Endodermal cell (in vitro differentiated cells): ENCODE results near the gene EPG5. TPM values are rescaled to one million over a fixed set of nuclear protein-coding genes. Genes with fewer than 3 reads are reported as not detected.

ENCODE experiments used
- DNase-seq: peaks from one replicate; pipeline ENCODE4 v3.0.0-alpha.2; 2017
- H3K27ac ChIP-seq: 2 replicates; pipeline ENCODE4 v1.5.1; 2013; ENCODE audit warnings: mild to moderate bottlenecking, low read depth, low read length, moderate library complexity
- H3K27me3 ChIP-seq: 2 replicates; pipeline ENCODE4 v1.6.1; 2013; ENCODE audit warnings: mild to moderate bottlenecking, low read length, moderate library complexity; ENCODE audit not compliant: insufficient read depth, control insufficient read depth, poor library complexity, severe bottlenecking
- H3K36me3 ChIP-seq: 2 replicates; pipeline ENCODE4 v1.7.0; 2013; ENCODE audit warnings: mild to moderate bottlenecking, low read length, moderate library complexity; ENCODE audit not compliant: control insufficient read depth, insufficient read depth
- H3K4me1 ChIP-seq: one replicate; pipeline ENCODE4 v1.7.0; 2013; ENCODE audit warnings: low read length; ENCODE audit not compliant: control insufficient read depth, insufficient read depth
- H3K4me3 ChIP-seq: 2 replicates; pipeline ENCODE4 v1.5.1; 2013; ENCODE audit warnings: mild to moderate bottlenecking, low read length, moderate library complexity
- H3K9ac ChIP-seq: 2 replicates; pipeline ENCODE4 v1.6.1; 2013; ENCODE audit warnings: mild to moderate bottlenecking, low read length, moderate library complexity; ENCODE audit not compliant: poor library complexity, severe bottlenecking; ENCODE audit errors: extremely low read depth
- H3K9me3 ChIP-seq: 2 replicates; pipeline ENCODE4 v1.6.1; 2013; ENCODE audit warnings: mild to moderate bottlenecking, low read length, moderate library complexity; ENCODE audit not compliant: control insufficient read depth
- H3K27ac Mint-ChIP-seq: 2 replicates; pipeline ENCODE4 v1.8.0; 2020; ENCODE audit warnings: mixed read lengths
- H3K27me3 Mint-ChIP-seq: 2 replicates; pipeline ENCODE4 v1.8.0; 2021; ENCODE audit warnings: mild to moderate bottlenecking, mixed read lengths; ENCODE audit not compliant: insufficient read depth
- H3K36me3 Mint-ChIP-seq: 2 replicates; pipeline ENCODE4 v1.8.0; 2020; ENCODE audit warnings: low read depth, mixed read lengths
- H3K4me1 Mint-ChIP-seq: 2 replicates; pipeline ENCODE4 v1.8.0; 2020; ENCODE audit warnings: mixed read lengths
- H3K4me3 Mint-ChIP-seq: 2 replicates; pipeline ENCODE4 v1.8.0; 2020; ENCODE audit warnings: mild to moderate bottlenecking, moderate library complexity, mixed read lengths
- H3K9me3 Mint-ChIP-seq: 2 replicates; pipeline ENCODE4 v1.8.0; 2020; ENCODE audit warnings: mild to moderate bottlenecking, mixed read lengths
- WGBS, 2 experiments: methylation state at CpG; one replicate each; pipeline versions ENCODE4 v1.1.5 to v1.1.7; 2013; ENCODE audit warnings: missing lambda C conversion rate in 2 of 2, mixed read lengths in 1 of 2; ENCODE audit not compliant: insufficient coverage in 1 of 2, insufficient read length in 1 of 2; 5-methylcytosine and 5-hydroxymethylcytosine counted together
- total RNA-seq, 2 donors: library from RNA; stranded (reverse); fragmentation: NEBNext Ultra II Directional in 1 of 2; extraction: Animal tissue kit (Norgen Biotek cat#: 25700) in 1 of 2; gene quantifications; 2 replicates in 1 of 2; 3 replicates in 1 of 2; pipeline ENCODE4 v1.2.1, GENCODE V29; 2021
- TF ChIP-seq, protein P1 (sequence below): fragments of 200-600 bp; sonication (generic); conservative IDR thresholded peaks from 2 replicates; pipeline ENCODE4 v1.5.0; 2021; ENCODE audit warnings: antibody characterized with exemption, mild to moderate bottlenecking

EPG5 gene
- total RNA-seq, 2 donors from 2014 or later, result 25.6 to 28.6 TPM

DNA sequence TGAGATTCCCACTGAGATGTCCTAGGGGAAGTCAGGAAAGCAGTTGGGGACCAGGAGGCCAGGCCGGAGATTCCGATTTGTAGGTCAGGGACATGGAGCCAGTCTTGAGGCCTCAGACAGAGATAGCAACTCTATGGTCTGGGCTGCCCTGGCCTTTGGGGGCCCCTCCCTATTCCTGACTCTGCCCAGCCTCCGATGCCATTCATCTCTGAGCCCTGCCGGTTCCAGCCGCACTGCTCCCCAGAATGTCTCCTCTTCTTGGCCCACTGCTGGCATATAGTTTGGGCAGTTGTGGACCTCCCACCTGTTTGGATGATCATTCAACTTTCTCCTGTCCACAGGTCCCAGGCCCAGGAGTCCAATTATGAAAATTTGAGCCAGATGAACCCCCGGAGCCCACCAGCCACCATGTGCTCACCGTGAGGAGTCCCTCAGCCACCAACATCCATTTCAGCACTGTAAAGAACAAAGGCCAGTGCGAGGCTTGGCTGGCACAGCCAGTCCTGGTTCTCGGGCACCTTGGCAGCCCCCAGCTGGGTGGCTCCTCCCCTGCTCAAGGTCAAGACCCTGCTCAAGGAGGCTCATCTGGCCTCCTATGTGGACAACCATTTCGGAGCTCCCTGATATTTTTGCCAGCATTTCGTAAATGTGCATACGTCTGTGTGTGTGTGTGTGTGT lies 125.2 kb downstream of the EPG5 start:
- 93 to 95% methylated on average over 9 to 12 of the region's 12 CpGs for WGBS, 2 experiments
- H3K4me3 Mint-ChIP-seq, result no peak overlapping the region
- H3K27me3 ChIP-seq, result peaks cover 19% of the 10 kb centered on the region
- peaks cover 9% of the 10 kb centered on the region for H3K4me1 Mint-ChIP-seq
- no peak for DNase-seq
- H3K27me3 Mint-ChIP-seq, result peaks cover 24% of the 10 kb centered on the region
- no peaks in the 10 kb centered on the region for H3K36me3 Mint-ChIP-seq
- peaks cover 1% of the 10 kb centered on the region for H3K9me3 Mint-ChIP-seq
- H3K36me3 ChIP-seq, result no peaks in the 10 kb centered on the region
- no peak overlapping the region for H3K27ac ChIP-seq
- no peaks in the 10 kb centered on the region for H3K9me3 ChIP-seq
- no peak overlapping the region for H3K27ac Mint-ChIP-seq
- no peak overlapping the region for H3K9ac ChIP-seq
- H3K4me1 ChIP-seq, result peaks cover 4% of the 10 kb centered on the region
- TF ChIP-seq, protein P1, sequence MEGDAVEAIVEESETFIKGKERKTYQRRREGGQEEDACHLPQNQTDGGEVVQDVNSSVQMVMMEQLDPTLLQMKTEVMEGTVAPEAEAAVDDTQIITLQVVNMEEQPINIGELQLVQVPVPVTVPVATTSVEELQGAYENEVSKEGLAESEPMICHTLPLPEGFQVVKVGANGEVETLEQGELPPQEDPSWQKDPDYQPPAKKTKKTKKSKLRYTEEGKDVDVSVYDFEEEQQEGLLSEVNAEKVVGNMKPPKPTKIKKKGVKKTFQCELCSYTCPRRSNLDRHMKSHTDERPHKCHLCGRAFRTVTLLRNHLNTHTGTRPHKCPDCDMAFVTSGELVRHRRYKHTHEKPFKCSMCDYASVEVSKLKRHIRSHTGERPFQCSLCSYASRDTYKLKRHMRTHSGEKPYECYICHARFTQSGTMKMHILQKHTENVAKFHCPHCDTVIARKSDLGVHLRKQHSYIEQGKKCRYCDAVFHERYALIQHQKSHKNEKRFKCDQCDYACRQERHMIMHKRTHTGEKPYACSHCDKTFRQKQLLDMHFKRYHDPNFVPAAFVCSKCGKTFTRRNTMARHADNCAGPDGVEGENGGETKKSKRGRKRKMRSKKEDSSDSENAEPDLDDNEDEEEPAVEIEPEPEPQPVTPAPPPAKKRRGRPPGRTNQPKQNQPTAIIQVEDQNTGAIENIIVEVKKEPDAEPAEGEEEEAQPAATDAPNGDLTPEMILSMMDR, result no peak
- H3K4me3 ChIP-seq, result no peak overlapping the region

DNA sequence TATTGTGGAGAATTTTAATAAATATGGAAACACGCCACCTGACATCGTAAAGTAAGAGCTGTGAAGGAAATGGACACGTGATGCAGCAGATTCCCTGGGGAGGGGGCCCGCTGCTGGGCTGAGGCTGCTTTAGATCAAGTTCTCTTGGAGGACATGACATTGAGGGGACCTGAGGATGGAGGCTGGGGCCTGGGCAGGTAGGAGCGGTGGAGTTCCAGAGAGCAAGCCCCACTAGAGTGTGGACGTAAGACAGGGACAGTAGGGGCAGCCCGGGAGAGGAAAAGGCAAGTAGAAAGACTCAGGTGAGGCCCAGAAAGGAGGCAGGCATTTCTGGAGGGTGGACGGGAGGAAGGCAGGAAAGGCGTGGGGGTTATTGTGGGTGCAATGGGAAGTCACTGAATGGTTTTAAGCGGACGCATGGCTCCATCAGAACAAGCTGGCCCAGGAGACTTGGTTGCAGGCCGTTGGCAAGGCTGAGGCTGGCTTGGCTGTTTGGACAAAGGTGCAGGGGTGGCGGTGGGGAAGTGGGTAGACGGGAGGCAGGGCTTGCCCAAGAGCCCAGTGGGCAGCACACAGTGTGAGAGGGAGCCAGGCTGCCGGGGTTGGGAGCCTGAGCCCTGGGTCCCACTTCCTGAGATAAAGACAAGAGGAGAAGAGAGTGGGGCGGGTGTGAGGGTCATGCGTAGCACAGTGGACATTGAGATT lies 125.9 kb downstream of the EPG5 start:
- Histone ChIP-seq H3K4me1 (peaks cover 4% of the 10 kb centered on the region), H3K36me3 (no peaks in the 10 kb centered on the region), H3K9me3 (no peaks in the 10 kb centered on the region), H3K9ac (no peak overlapping the region), H3K4me3 (no peak overlapping the region), H3K27ac (no peak overlapping the region), H3K27me3 (peaks cover 26% of the 10 kb centered on the region)
- Mint-ChIP-seq H3K4me3 (no peak overlapping the region), H3K36me3 (no peaks in the 10 kb centered on the region), H3K27ac (no peak overlapping the region), H3K4me1 (peaks cover 9% of the 10 kb centered on the region), H3K9me3 (peaks cover 1% of the 10 kb centered on the region), H3K27me3 (peaks cover 31% of the 10 kb centered on the region)
- DNase-seq, result no peak
- 80 to 86% methylated on average over 13 to 17 of the region's 17 CpGs for WGBS, 2 experiments
- TF ChIP-seq, protein P1, result no peak

DNA sequence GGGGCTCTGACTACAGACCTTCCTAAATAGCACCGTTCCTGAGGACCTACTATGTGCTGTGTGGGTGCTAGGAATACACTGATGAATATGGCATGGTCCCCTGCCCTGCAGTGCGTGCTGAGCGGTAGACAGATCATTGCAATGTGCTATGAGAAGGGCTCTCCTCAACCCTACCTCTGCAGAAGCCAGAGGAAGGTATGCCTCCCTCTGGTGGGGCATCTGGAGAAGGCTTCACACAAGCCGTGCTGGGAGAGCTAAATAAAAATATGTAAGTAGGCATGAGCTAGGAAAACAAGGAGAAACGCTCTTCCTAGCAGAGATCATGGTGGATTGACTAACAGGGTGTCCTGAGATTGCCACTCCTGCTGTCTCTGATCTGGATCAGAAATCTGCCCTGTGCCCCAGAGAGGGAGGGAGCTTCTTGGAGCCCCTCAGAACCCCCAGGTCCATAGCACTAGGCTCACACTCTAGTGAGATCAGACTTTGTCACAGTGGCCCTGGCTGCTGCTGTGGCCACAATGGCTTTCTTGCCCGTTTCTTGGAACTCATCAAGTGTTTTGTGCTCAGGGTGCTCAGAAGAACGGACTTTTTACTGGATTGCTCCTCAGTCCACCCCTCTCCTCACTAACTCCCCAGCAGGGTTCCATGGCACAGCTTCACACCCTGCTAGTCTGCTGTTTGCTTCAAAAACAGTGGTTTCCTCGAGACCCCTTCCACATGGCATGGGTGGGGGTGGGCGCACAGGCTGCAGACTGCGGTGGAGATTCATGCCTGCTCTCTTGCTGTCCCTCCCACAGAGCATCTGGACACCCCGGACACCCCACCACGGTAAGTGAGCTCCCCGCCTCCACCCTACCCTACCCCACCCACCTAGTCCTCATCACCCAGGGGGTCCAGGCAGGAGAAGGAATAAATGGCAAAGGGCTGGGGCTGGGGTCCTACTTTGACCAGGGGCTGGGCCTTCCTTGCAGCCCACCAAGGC lies 127.4 kb downstream of the EPG5 start:
- WGBS, 2 experiments, result 70 to 80% methylated on average over 7 to 13 of the region's 13 CpGs
- Histone ChIP-seq H3K27me3 (peaks cover 41% of the 10 kb centered on the region), H3K36me3 (no peaks in the 10 kb centered on the region), H3K9me3 (no peaks in the 10 kb centered on the region), H3K9ac (no peak overlapping the region), H3K4me1 (peaks cover 4% of the 10 kb centered on the region), H3K4me3 (no peak overlapping the region), H3K27ac (no peak overlapping the region)
- TF ChIP-seq, protein P1, result peak; percentile 86
- Mint-ChIP-seq H3K36me3 (no peaks in the 10 kb centered on the region), H3K9me3 (peaks cover 1% of the 10 kb centered on the region), H3K4me3 (no peak overlapping the region), H3K27ac (no peak overlapping the region), H3K27me3 (peaks cover 46% of the 10 kb centered on the region), H3K4me1 (peaks cover 9% of the 10 kb centered on the region)
- DNase-seq, result peak; percentile 86
